ENCODE measurements around the gene CCNE1. TPM values are rescaled to one million over a fixed set of nuclear protein-coding genes. Genes with fewer than 3 reads are reported as not detected.

Gene CCNE1
- total RNA-seq, 4 donors from 2014 or later: 9.1 to 15.6 (median 13.0) TPM

DNA sequence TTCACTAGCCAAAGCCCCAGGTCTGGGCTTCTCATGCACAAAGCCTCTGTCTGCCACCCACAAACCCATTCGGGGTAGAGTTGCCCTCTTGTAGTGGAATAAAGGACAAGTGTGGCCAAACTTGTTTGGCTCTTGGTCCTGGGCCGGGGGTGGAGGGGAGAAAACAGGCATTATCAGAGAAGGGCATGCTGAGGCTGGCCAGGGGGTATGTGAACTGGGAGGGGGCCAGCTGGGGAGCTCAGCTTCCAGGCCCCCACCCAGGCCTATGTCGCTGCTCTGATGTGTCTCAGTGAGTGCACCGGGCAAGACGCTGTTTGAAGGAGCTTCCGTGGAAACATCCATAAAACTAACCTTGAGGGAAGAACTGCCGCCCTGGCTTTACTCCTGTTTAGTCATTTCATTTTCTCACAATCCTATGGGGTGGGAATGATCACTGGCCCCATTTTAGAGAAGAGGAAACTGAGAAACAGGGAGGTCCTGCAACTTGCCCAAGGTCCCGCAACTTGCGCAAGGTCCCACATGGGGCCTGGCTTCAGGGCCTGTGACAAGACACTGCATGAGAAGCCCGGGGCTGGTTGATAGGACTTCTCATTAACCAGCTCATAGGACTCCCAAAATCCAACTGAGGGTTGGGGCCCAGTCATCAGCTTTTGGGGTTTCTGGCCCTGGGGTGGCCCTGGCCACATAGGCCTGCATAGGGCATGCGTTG lies 30.8 kb downstream of the CCNE1 start:
- intact Hi-C loops (cut with DNase I; ENCODE audit: low total_unique reads): no loop called here
- WGBS, 2 donors: 77 to 82% methylated on average over 11 of the region's 11 CpGs
- no peak for DNase-seq (ENCODE audit: low spot score in 2 of 2)
- no peak for TF ChIP-seq POLR2A (IDR thresholded peaks at IDR 0.05)
- TF ChIP-seq, protein P1, sequence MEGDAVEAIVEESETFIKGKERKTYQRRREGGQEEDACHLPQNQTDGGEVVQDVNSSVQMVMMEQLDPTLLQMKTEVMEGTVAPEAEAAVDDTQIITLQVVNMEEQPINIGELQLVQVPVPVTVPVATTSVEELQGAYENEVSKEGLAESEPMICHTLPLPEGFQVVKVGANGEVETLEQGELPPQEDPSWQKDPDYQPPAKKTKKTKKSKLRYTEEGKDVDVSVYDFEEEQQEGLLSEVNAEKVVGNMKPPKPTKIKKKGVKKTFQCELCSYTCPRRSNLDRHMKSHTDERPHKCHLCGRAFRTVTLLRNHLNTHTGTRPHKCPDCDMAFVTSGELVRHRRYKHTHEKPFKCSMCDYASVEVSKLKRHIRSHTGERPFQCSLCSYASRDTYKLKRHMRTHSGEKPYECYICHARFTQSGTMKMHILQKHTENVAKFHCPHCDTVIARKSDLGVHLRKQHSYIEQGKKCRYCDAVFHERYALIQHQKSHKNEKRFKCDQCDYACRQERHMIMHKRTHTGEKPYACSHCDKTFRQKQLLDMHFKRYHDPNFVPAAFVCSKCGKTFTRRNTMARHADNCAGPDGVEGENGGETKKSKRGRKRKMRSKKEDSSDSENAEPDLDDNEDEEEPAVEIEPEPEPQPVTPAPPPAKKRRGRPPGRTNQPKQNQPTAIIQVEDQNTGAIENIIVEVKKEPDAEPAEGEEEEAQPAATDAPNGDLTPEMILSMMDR (IDR thresholded peaks at IDR 0.05): no peak
- H3K4me3 ChIP-seq (ENCODE audit: low read depth, poor library complexity, severe bottlenecking): no peak overlapping the region

DNA sequence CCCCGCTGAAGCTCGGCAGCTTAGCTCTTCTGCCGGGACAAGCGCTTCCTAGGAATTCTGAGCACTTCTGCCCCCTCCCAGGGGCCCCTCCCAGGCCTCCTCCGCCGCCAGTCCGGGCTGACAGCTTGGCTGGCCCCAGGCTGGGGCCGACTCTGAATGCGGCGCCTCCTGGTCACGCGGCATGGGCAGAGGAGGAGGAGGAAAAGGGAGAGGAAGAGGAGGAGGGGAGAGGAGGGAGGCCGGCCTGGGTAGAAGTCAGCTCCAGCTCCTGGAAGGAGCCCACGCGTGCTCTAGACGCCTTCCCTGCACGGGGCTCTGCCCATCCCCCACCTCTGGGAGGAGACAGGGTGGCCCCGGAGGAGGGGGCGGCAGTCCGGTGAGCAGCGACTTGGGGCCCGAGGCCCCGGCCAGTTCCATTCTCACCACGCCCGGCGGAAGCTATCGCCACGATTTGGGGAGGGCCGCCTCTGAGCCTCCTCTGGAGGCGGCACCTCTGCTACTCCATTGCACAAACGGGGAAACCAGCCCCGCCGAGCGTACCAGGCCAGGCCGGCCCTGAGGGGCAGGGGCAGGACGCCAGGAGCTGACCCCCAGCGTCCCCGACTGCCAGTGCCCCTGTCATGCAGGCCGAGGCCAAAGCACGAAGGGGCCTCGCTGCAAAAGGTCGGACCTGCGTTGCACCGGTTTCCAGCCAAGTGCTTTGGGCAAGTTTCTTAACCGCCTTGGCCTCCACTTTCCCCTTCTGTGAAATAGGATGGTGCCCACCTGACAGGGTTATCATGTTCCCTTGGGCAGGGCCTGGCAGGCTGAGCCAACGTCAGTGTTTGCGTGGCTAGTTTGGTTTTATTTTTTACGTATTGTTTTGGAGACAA lies 31.6 kb downstream of the CCNE1 start:
- WGBS, 2 donors: 4 to 8% methylated on average over 33 to 38 of the region's 48 CpGs

DNA sequence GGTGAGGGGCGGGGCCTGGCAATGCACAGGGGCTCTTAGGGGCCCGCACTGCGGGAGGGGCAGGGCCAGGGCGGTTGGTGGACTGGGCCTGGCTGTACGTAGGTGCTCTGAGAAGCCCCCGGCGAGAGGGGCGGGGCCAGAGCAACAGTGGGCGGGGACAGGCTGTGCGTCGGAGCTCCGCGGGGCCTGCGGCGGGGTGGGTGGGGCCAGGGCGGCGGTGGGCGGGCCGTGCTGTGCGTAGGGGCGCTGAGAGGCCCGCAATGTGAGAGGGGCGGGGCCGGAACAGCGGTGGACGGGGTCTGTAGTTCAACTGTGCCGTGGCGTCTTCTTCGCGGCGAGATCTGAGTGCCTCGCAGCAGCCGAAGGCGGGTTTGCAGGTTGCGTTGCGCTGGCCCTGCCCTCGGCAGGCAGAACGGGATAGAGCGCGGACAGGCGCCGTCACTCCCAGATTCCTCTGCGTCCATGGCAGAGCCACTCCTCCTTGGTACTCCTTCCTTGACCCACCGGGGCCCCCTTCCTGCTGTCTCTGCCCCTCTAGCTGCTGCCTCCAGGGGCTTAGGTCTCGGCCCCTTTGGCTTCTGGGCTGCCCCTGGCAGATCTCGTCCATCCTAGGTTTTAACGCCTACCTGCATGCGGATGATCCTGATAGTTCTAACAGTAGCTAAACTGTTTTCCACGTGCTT lies 33.2 kb downstream of the CCNE1 start:
- DNase-seq (ENCODE audit: low spot score in 2 of 2): peak; percentile 92 to 98
- 0 to 1% methylated on average over 19 to 23 of the region's 49 CpGs for WGBS, 2 donors
- H3K4me3 ChIP-seq (ENCODE audit: low read depth, poor library complexity, severe bottlenecking): peak overlapping the region; percentile 40
- no peak for TF ChIP-seq POLR2A (IDR thresholded peaks at IDR 0.05)
- TF ChIP-seq, protein P1 (IDR thresholded peaks at IDR 0.05): no peak
- intact Hi-C loops (cut with DNase I; ENCODE audit: low total_unique reads): no loop called here

More for the DNA sequence above, 31.6 kb downstream of the CCNE1 start:
- peak in 1 of 2 donors; percentile 25 for DNase-seq (ENCODE audit: low spot score in 2 of 2)
- intact Hi-C loops (cut with DNase I; ENCODE audit: low total_unique reads): no loop called here
- no peak for TF ChIP-seq POLR2A (IDR thresholded peaks at IDR 0.05)
- TF ChIP-seq, protein P1 (IDR thresholded peaks at IDR 0.05): no peak
- H3K4me3 ChIP-seq (ENCODE audit: low read depth, poor library complexity, severe bottlenecking): no peak overlapping the region

DNA sequence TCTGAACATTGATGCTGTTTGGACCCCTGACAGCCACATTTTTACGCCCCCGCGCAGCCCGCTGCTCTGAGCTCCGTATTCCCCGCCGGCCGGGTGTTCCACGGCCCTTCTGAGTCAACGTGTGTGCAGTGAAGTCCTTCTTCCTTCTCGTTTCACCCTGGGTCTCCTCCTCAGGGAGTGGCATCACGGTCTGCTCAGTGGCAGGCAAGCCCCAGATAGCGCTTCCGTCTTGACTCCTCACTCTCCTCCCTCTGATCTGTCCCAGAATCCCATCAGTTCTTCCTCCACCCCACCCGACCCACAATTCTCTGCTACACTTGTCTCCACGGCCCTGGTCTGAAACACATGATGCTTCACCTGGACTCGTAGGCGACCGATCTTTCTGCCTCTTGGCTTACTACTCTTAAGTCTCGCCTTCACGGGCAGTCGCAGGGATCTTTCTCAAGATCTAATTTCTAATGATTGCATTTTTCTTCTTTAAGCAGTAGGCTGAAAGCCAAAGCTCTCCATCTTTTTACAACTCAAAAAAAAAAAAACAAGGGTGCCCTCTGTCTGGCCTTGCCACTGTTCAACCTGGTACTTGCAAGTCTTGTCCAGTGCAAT lies 33.9 kb downstream of the CCNE1 start:
- peak overlapping the region; percentile 40 for H3K4me3 ChIP-seq (ENCODE audit: low read depth, poor library complexity, severe bottlenecking)
- intact Hi-C loops (cut with DNase I; ENCODE audit: low total_unique reads): no loop called here
- TF ChIP-seq, protein P1 (IDR thresholded peaks at IDR 0.05): no peak
- no peak for TF ChIP-seq POLR2A (IDR thresholded peaks at IDR 0.05)
- 2 to 4% methylated on average over 22 of the region's 22 CpGs for WGBS, 2 donors
- peak; percentile 23 to 88 for DNase-seq (ENCODE audit: low spot score in 2 of 2)

DNA sequence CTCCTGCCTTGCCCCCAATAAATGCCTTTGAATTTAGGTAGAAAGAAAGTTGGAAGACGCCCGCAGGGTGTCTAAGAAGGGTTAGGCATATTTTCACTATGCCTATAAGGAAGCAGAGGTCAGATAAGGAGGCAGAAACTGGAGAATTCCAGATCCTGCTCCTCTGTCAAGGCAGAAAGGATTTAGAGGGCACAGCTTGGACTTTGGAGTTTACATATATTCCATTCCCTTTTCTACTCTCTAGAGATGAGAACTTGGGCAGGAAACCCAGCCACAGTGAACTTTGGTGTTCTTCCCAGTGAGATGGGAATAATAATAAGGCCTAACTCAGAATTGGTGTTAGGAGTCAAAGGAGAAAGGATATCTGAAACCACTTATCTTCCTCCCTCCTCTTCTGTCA lies 37.4 kb downstream of the CCNE1 start:
- intact Hi-C loops (cut with DNase I; ENCODE audit: low total_unique reads): no loop called here
- 76 to 78% methylated on average over 2 of the region's 2 CpGs for WGBS, 2 donors
- no peak overlapping the region for H3K4me3 ChIP-seq (ENCODE audit: low read depth, poor library complexity, severe bottlenecking)
- DNase-seq (ENCODE audit: low spot score in 2 of 2): no peak
- TF ChIP-seq POLR2A (IDR thresholded peaks at IDR 0.05): no peak
- TF ChIP-seq, protein P1 (IDR thresholded peaks at IDR 0.05): no peak
